ENCODE results near the gene PROCR. TPM values are rescaled to one million over a fixed set of nuclear protein-coding genes. Genes with fewer than 3 reads are reported as not detected.
"Not testable (repeated sequence)": the region's sequence is repeated elsewhere in the genome, so short reads cannot be mapped to it uniquely, and the experiment has no call there.

The PROCR gene
- total RNA-seq, 6 experiments from 2014 or later = 21.0 to 29.6 (median 23.4) TPM

- no peak for TF ChIP-seq CTCF (IDR thresholded peaks at IDR 0.05)
- no peak for DNase-seq
- Mint-ChIP-seq H3K9me3 (no peaks in the 10 kb centered on the region), H3K4me3 (no peak overlapping the region), H3K36me3 (ENCODE audit: low read depth) (no peaks in the 10 kb centered on the region), H3K27ac (no peak overlapping the region), H3K27me3 (ENCODE audit: insufficient read depth) (no peaks in the 10 kb centered on the region), H3K4me1 (ENCODE audit: low read depth) (peaks cover 32% of the 10 kb centered on the region)
Observed at GRCh38 chr20:35144694-35145093, 27.2 kb upstream of the PROCR start.

DNA sequence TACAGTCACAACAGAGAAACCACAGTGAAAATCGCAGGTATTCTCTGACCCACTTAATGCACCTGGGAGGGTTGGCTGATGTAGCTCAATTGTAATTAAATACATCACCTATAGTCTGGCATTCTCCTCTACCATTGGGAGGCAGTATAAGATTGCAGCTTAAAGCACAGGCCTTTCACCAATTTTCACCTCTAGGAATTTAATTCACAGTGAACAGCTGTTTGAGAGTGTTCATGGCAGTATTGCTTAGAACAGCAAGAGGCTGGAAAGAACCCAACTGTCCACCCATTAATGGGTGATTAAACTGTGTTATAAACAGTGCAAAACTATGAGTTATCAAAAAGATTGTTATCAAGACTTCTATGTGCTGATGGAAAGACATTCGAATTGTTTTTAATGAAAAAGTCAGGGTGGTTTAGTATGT lies 26.7 kb upstream of the PROCR start:
- peak overlapping the region; percentile 31; the same call in 1 of the 2 replicates for H3K27ac Mint-ChIP-seq
- H3K36me3 Mint-ChIP-seq (ENCODE audit: low read depth) = no peaks in the 10 kb centered on the region
- peaks cover 32% of the 10 kb centered on the region for H3K4me1 Mint-ChIP-seq (ENCODE audit: low read depth)
- H3K9me3 Mint-ChIP-seq = no peaks in the 10 kb centered on the region
- no peaks in the 10 kb centered on the region for H3K27me3 Mint-ChIP-seq (ENCODE audit: insufficient read depth)
- H3K4me3 Mint-ChIP-seq = peak overlapping the region; percentile 21; the same call in 1 of the 2 replicates
- TF ChIP-seq CTCF (IDR thresholded peaks at IDR 0.05) = peak; percentile 73
- DNase-seq = peak; percentile 39

DNA sequence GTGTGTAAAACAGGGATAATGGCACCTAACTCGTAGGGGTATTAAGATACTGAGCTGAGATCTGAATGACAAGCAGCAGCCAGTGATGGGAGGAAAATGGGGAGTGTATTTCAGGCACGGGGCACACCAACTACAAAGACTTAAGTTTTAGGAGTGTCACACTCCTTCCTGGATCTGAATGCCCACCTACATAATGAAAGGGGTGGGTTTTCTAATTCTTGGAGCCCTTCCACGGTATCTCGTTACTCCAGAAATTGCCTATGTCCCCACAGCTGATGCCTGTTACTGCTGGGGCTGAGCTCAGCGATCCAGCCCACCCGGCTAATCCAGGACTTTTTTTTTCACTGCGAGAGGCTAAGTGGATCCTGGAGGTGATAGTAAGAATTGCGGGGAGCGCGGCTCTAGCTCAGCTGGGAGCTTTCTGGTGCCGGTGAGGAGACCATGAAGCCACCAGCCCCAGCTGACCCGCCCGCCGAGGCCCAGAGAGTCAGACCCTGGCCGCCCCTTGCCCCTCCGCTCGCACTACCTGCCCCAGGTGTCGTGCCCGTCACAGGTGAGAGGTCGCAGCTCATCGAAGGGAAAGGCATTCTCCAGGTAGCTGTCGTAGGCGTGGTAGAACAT lies 25.5 kb upstream of the PROCR start:
- DNase-seq = no peak
- peak overlapping the region; percentile 98 for H3K4me3 Mint-ChIP-seq
- TF ChIP-seq CTCF (IDR thresholded peaks at IDR 0.05) = peak; percentile 16; the same call in 1 of the 2 replicates
- no peaks in the 10 kb centered on the region for H3K36me3 Mint-ChIP-seq (ENCODE audit: low read depth)
- peak overlapping the region; percentile 95 for H3K27ac Mint-ChIP-seq
- no peaks in the 10 kb centered on the region for H3K9me3 Mint-ChIP-seq
- peaks cover 42% of the 10 kb centered on the region for H3K4me1 Mint-ChIP-seq (ENCODE audit: low read depth)
- no peaks in the 10 kb centered on the region for H3K27me3 Mint-ChIP-seq (ENCODE audit: insufficient read depth)

DNA sequence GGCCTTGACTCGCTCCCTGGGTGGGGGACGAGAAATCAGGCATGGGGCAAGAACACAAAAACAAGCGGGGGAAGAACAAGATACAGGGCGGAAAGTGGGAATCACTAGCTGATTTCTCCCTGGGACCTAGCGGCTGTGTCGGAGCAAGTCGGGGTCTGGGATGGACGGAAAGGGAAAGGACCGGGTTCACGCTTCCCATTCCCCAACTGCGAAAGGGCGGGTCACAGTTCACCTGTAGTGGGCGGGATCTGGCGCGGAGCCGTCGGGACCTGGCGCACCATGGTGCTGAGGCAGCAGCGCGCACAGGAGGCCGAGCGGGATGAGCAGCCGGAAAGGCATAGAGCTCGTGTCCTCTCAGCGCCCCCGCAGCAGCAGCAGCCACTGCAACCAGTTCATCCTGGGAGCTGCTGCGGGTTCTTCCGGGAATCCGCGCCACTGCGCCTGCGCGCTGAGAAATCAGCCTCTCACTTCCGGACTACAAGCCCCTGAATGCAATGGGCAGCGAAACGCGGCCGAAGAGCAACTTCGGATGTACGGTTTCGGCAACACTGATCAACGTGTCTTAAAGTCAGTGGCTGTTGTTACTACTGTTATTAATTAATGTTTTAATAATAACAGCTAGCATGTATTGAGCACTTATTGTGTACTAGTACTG lies 24.8 kb upstream of the PROCR start, which contains the start of gene EDEM2:
Gene EDEM2 (minus strand): TSS at position 417 of the 655 bp plus-strand sequence. CDS start 78 bp downstream, at position 339.
- Mint-ChIP-seq H3K36me3 (ENCODE audit: low read depth) (no peaks in the 10 kb centered on the region), H3K4me3 (peak within 1 kb of the TSS; percentile 98), H3K27me3 (ENCODE audit: insufficient read depth) (no peaks in the 10 kb centered on the region), H3K4me1 (ENCODE audit: low read depth) (peaks cover 40% of the 10 kb centered on the region), H3K27ac (peak within 1 kb of the TSS; percentile 95), H3K9me3 (no peaks in the 10 kb centered on the region)
- peak; percentile 96 for DNase-seq
- no peak for TF ChIP-seq CTCF (IDR thresholded peaks at IDR 0.05)

DNA sequence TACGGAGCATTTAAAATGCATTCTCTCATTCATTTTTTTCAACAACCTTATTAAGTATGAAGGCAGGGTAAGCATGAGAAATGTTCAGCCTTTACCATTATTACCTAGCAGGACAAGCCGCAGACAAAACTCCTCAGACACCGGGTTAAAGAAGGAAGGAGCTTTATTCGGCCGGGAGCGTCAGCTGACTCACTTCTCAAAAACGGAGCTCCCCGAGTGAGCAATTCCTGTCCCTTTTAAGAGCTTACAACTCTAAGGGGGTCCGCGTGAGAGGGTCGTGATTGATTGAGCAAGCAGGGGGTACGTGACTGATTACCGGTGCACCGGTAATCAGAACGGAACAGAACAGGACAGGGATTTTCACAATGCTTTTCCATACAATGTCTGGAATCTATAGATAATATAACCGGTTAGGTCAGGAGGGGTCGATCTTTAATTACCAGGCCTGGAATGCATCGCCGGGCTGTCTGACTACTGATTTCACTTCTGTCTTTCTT lies 24.2 kb upstream of the PROCR start:
- peak overlapping the region; percentile 95 for H3K27ac Mint-ChIP-seq
- H3K9me3 Mint-ChIP-seq; H3K36me3 Mint-ChIP-seq (ENCODE audit: low read depth); H3K27me3 Mint-ChIP-seq (ENCODE audit: insufficient read depth): not testable (repeated sequence)
- peaks cover 37% of the 10 kb centered on the region for H3K4me1 Mint-ChIP-seq (ENCODE audit: low read depth)
- peak overlapping the region; percentile 98 for H3K4me3 Mint-ChIP-seq
- peak; percentile 36 for DNase-seq

All from HFFc6 (cell line).